H9 (cell line): ENCODE measurements around the gene RANBP9. TPM values are rescaled to one million over a fixed set of nuclear protein-coding genes. Genes with fewer than 3 reads are reported as not detected.
A peak's percentile ranks its signal among the peaks of the same experiment; 100 is the strongest.

Experiments
- DNase-seq: peaks from one replicate; pipeline ENCODE4 v3.0.0-alpha.2; 2017
- H2AFZ ChIP-seq: one replicate; pipeline ENCODE4 v1.6.1; 2013; ENCODE audit warnings: mild to moderate bottlenecking, low read length, control low read depth, moderate library complexity
- H2AK5ac ChIP-seq: 2 replicates; pipeline ENCODE4 v1.6.1; 2013; ENCODE audit warnings: low read length, control low read depth, mixed read lengths; ENCODE audit not compliant: insufficient read length
- H2BK120ac ChIP-seq: one replicate; pipeline ENCODE4 v1.6.1; 2013; ENCODE audit warnings: low read depth, mild to moderate bottlenecking, low read length, control low read depth, inconsistent platforms; ENCODE audit not compliant: poor library complexity, severe bottlenecking
- H2BK12ac ChIP-seq: 2 replicates; pipeline ENCODE4 v1.6.1; 2013; ENCODE audit warnings: low read length, control low read depth, mixed read lengths, low read depth; ENCODE audit not compliant: insufficient read length
- H2BK15ac ChIP-seq: 2 replicates; pipeline ENCODE4 v1.6.1; 2013; ENCODE audit warnings: low read depth, low read length, control low read depth
- H2BK20ac ChIP-seq: one replicate; pipeline ENCODE4 v1.6.1; 2013; ENCODE audit warnings: low read depth, mild to moderate bottlenecking, low read length, control low read depth, inconsistent platforms; ENCODE audit not compliant: poor library complexity, severe bottlenecking
- H2BK5ac ChIP-seq: 2 replicates; pipeline ENCODE4 v1.6.1; 2013; ENCODE audit warnings: low read length, control low read depth, mixed read lengths; ENCODE audit not compliant: insufficient read length
- H3K14ac ChIP-seq: 2 replicates; pipeline ENCODE4 v1.6.1; 2013; ENCODE audit warnings: low read length, control low read depth; ENCODE audit not compliant: insufficient read depth
- H3K18ac ChIP-seq: 2 replicates; pipeline ENCODE4 v1.6.1; 2013; ENCODE audit warnings: low read depth, mild to moderate bottlenecking, mixed read lengths, low read length, control low read depth; ENCODE audit not compliant: insufficient read length
- H3K23ac ChIP-seq: 2 replicates; pipeline ENCODE4 v1.6.1; 2013; ENCODE audit warnings: low read length, control low read depth, mixed read lengths, low read depth; ENCODE audit not compliant: insufficient read length
- H3K23me2 ChIP-seq: 2 replicates; pipeline ENCODE4 v1.6.1; 2013; ENCODE audit warnings: low read depth, mild to moderate bottlenecking, mixed read lengths, low read length, control low read depth; ENCODE audit not compliant: insufficient read length, poor library complexity, severe bottlenecking
- H3K27ac ChIP-seq: 2 replicates; pipeline ENCODE4 v1.5.1; 2013; ENCODE audit warnings: low read length, control low read depth, mixed read lengths, low read depth; ENCODE audit not compliant: insufficient read length
- H3K27me3 ChIP-seq: 2 replicates; pipeline ENCODE4 v1.6.1; 2013; ENCODE audit warnings: low read length, control low read depth, inconsistent platforms; ENCODE audit not compliant: insufficient read depth
- H3K4ac ChIP-seq: 2 replicates; pipeline ENCODE4 v1.6.1; 2013; ENCODE audit warnings: low read depth, mild to moderate bottlenecking, control low read depth, inconsistent platforms, low read length, moderate library complexity
- H3K4me1 ChIP-seq: 2 replicates; pipeline ENCODE4 v1.6.1; 2013; ENCODE audit warnings: low read length, control low read depth, inconsistent platforms; ENCODE audit not compliant: insufficient read depth
- H3K4me2 ChIP-seq: 2 replicates; pipeline ENCODE4 v1.6.1; 2013; ENCODE audit warnings: low read length, control low read depth, mixed read lengths; ENCODE audit not compliant: insufficient read length, insufficient read depth
- H3K56ac ChIP-seq: 2 replicates; pipeline ENCODE4 v1.6.1; 2013; ENCODE audit warnings: low read depth, mild to moderate bottlenecking, mixed read lengths, low read length, control low read depth; ENCODE audit not compliant: insufficient read length
- H3K79me1 ChIP-seq: 2 replicates; pipeline ENCODE4 v1.6.1; 2013; ENCODE audit warnings: low read depth, mild to moderate bottlenecking, moderate library complexity, low read length, control low read depth, inconsistent platforms; ENCODE audit not compliant: insufficient read depth, poor library complexity, severe bottlenecking
- H3K79me2 ChIP-seq: 2 replicates; pipeline ENCODE4 v1.6.1; 2013; ENCODE audit warnings: low read length, control low read depth, inconsistent platforms; ENCODE audit not compliant: insufficient read depth
- H3K9ac ChIP-seq: 2 replicates; pipeline ENCODE4 v1.6.1; 2013; ENCODE audit warnings: low read length, control low read depth, mixed read lengths; ENCODE audit not compliant: insufficient read length; ENCODE audit errors: extremely low read depth
- H3K9me3 ChIP-seq: one replicate; pipeline ENCODE4 v1.6.1; 2013; ENCODE audit warnings: low read depth, low read length, inconsistent platforms; ENCODE audit not compliant: control insufficient read depth
- H3T11ph ChIP-seq: one replicate; pipeline ENCODE4 v1.6.1; 2013; ENCODE audit warnings: mild to moderate bottlenecking, low read length, control low read depth, inconsistent platforms
- H4K20me1 ChIP-seq: one replicate; pipeline ENCODE4 v1.6.1; 2013; ENCODE audit not compliant: control insufficient read depth, insufficient read length, insufficient read depth
- H4K5ac ChIP-seq: 2 replicates; pipeline ENCODE4 v1.6.1; 2013; ENCODE audit warnings: low read depth, mild to moderate bottlenecking, mixed read lengths, low read length, control low read depth; ENCODE audit not compliant: insufficient read length
- H4K8ac ChIP-seq: replicated peaks from 2 replicates; pipeline ENCODE4 v1.6.1; 2013; ENCODE audit warnings: low read length, control low read depth, mixed read lengths, low read depth; ENCODE audit not compliant: insufficient read length
- H4K91ac ChIP-seq: 2 replicates; pipeline ENCODE4 v1.6.1; 2013; ENCODE audit warnings: low read depth, mild to moderate bottlenecking, moderate library complexity, mixed read lengths, low read length, control low read depth; ENCODE audit not compliant: insufficient read length
- H3K27ac Mint-ChIP-seq, 3 experiments: 2 replicates in 2 of 3; 3 replicates in 1 of 3; pipeline ENCODE4 v1.8.0; 2020 to 2021; ENCODE audit warnings: mixed read lengths in 3 of 3, mild to moderate bottlenecking in 1 of 3, moderate library complexity in 1 of 3
- H3K27me3 Mint-ChIP-seq: 2 replicates; pipeline ENCODE4 v1.8.0; 2021; ENCODE audit warnings: low read depth, mild to moderate bottlenecking, moderate library complexity, mixed read lengths
- H3K36me3 Mint-ChIP-seq, 3 experiments: 2 replicates in 2 of 3; 3 replicates in 1 of 3; pipeline ENCODE4 v1.8.0; 2020 to 2021; ENCODE audit warnings: low read depth in 3 of 3, mixed read lengths in 3 of 3; ENCODE audit not compliant: insufficient read depth in 1 of 3
- H3K4me1 Mint-ChIP-seq, 2 experiments: 2 replicates each; pipeline ENCODE4 v1.8.0; 2020; ENCODE audit warnings: mixed read lengths in 2 of 2
- H3K4me3 Mint-ChIP-seq, 2 experiments: 2 replicates in 1 of 2; 3 replicates in 1 of 2; pipeline ENCODE4 v1.8.0; 2020 to 2021; ENCODE audit warnings: mild to moderate bottlenecking in 2 of 2, mixed read lengths in 2 of 2, moderate library complexity in 1 of 2
- H3K9me3 Mint-ChIP-seq, 2 experiments: 2 replicates in 1 of 2; 3 replicates in 1 of 2; pipeline ENCODE4 v1.8.0; 2020; ENCODE audit warnings: mild to moderate bottlenecking in 2 of 2, mixed read lengths in 2 of 2, moderate library complexity in 1 of 2
- WGBS: extraction: QIAGEN DNeasy Blood & Tissue Kit; methylation state at CpG from one replicate; pipeline ENCODE4 v1.1.7; 2013; ENCODE audit warnings: missing lambda C conversion rate, low lambda C conversion rate, mixed read lengths; ENCODE audit not compliant: insufficient read length; ENCODE audit errors: extremely low coverage; 5-methylcytosine and 5-hydroxymethylcytosine counted together
- total RNA-seq: library from RNA; stranded (reverse); gene quantifications from 2 replicates; pipeline ENCODE4 v1.2.1, GENCODE V29; 2021
- TF ChIP-seq, protein P1 (sequence below): fragments of 200-600 bp; sonication (generic); conservative IDR thresholded peaks from 3 replicates; pipeline ENCODE4 v1.8.0; 2021; ENCODE audit warnings: antibody characterized with exemption, mild to moderate bottlenecking

RANBP9 gene
- total RNA-seq, 1 experiment from 2014 or later = 37.2 TPM

DNA sequence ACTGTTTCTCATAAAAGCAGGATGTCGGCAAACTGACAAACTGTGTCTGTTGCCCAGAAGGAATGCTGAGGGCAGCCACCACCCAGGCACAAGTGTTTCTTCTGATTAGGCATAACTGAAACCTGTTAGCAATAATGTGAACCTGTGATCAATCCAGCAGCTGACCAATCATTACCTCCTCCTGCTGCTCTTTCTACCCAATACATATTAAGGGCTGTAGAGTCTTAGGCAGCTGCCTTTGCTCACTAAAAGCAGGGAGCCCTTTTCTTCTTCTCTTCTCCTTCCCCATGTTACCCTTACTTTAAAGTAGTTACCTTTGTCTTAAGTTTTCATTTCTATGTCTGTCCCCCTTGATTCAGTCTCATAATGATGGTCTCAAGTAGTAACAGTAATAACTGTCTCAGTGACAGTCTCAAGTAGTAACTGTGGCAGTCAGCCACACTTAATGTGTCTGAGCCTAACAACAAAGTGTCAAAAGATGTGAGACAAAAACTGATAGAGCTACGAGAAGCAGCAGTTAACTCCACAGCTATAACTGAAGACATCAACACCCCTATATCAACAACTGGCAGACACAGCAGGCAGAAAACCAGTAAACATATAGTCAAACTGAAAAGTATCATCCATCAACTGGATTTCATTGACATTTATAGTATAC is 37.0 kb downstream of the RANBP9 start:
- Histone ChIP-seq H3T11ph (no peak overlapping the region), H2BK20ac (no peak overlapping the region), H4K8ac (no peak overlapping the region), H3K18ac (no peak overlapping the region), H3K27ac (no peak overlapping the region), H2BK120ac (no peak overlapping the region), H2BK15ac (no peak overlapping the region), H3K9ac (no peak overlapping the region), H3K79me2 (peaks cover 5% of the 10 kb centered on the region; the same call in 1 of the 2 replicates), H3K23me2 (no peaks in the 10 kb centered on the region), H2AK5ac (no peak overlapping the region), H3K56ac (no peak overlapping the region), H3K4ac (no peak overlapping the region), H3K23ac (no peak overlapping the region), H3K4me2 (no peak overlapping the region), H4K5ac (no peak overlapping the region), H4K91ac (no peak overlapping the region), H2BK5ac (no peak overlapping the region), H4K20me1 (no peaks in the 10 kb centered on the region), H3K79me1 (no peaks in the 10 kb centered on the region), H2BK12ac (no peak overlapping the region), H3K27me3 (no peaks in the 10 kb centered on the region), H3K14ac (no peak overlapping the region), H3K9me3 (no peaks in the 10 kb centered on the region), H3K4me1 (no peaks in the 10 kb centered on the region; the same call in 1 of the 2 replicates), H2AFZ (no peak overlapping the region)
- H3K27me3 Mint-ChIP-seq = no peaks in the 10 kb centered on the region
- H3K4me1 Mint-ChIP-seq = peaks cover 19 to 36% of the 10 kb centered on the region in 2 experiments
- peak overlapping the region in 1 of 3 experiments; percentile 2; a peak in 1 of 7 replicates for H3K27ac Mint-ChIP-seq
- TF ChIP-seq, protein P1, sequence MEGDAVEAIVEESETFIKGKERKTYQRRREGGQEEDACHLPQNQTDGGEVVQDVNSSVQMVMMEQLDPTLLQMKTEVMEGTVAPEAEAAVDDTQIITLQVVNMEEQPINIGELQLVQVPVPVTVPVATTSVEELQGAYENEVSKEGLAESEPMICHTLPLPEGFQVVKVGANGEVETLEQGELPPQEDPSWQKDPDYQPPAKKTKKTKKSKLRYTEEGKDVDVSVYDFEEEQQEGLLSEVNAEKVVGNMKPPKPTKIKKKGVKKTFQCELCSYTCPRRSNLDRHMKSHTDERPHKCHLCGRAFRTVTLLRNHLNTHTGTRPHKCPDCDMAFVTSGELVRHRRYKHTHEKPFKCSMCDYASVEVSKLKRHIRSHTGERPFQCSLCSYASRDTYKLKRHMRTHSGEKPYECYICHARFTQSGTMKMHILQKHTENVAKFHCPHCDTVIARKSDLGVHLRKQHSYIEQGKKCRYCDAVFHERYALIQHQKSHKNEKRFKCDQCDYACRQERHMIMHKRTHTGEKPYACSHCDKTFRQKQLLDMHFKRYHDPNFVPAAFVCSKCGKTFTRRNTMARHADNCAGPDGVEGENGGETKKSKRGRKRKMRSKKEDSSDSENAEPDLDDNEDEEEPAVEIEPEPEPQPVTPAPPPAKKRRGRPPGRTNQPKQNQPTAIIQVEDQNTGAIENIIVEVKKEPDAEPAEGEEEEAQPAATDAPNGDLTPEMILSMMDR = no peak
- peaks cover 10 to 19% (median 17%) of the 10 kb centered on the region in 3 experiments; a peak in 6 of 7 replicates for H3K36me3 Mint-ChIP-seq
- DNase-seq = no peak
- WGBS = no CpG with 5 or more reads among the region's 2 CpGs
- peaks cover 5 to 10% of the 10 kb centered on the region in 2 experiments; a peak in 4 of 5 replicates for H3K9me3 Mint-ChIP-seq
- no peak overlapping the region for H3K4me3 Mint-ChIP-seq
